GM19099 (cell line): ENCODE results near the gene DCBLD1.

Experiments used
- POLR2A ChIP-seq: IDR thresholded peaks from 3 replicates; pipeline ENCODE4 v1.6.1; 2011; ENCODE audit warnings: low read depth; ENCODE audit not compliant: insufficient read length; ENCODE audit errors: extremely low read depth

Gene DCBLD1

GRCh38 chr6:117552618-117553017 is 70.1 kb downstream of the DCBLD1 start:
- TF ChIP-seq POLR2A: no peak

DNA sequence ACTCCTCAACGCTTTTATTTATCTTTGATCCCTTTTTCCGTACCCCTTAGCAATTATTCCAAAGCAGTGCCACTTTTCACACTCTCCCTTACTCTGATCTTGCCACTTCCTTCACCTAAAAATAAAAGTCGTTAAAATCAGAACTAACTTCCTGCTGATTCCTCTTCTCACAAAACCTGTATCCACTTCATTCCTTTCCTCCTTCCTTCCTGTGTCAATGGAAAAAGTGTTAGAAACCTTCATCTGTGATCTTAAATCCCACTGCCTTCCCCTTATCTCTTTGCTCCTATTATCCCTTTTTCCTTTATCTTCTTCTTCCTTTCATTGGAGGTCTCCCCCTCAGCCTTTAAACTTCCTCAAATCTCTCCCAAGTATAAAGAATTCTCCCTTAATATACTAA is 70.7 kb downstream of the DCBLD1 start:
- no peak for TF ChIP-seq POLR2A

DNA sequence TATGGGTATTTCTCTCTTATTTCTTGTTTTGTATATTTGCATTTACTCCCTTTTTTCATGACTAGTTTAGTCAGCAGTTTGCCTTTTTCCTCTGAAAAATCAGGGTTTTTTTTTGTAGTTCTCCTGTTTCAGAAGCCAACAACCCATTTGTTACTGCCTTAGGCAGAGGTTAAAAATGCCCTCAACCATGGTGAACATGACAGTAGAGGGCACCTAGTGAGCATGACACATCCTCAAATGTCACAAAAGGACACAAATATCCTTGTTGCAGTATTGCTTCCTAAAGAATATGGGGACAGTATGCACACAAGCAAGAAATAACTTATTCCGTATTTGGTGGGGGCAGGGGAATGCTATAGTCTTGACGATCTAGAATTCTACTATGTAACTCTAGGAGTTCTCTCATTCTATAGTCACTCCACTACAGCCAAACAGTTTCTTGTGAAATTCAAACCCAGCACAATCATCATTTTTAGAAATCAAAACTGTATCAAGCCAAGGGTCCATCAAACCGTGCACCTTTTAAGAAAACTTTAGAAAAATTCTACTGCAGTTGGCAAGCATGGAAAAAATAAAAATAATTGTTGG is 72.9 kb downstream of the DCBLD1 start:
- no peak for TF ChIP-seq POLR2A

DNA sequence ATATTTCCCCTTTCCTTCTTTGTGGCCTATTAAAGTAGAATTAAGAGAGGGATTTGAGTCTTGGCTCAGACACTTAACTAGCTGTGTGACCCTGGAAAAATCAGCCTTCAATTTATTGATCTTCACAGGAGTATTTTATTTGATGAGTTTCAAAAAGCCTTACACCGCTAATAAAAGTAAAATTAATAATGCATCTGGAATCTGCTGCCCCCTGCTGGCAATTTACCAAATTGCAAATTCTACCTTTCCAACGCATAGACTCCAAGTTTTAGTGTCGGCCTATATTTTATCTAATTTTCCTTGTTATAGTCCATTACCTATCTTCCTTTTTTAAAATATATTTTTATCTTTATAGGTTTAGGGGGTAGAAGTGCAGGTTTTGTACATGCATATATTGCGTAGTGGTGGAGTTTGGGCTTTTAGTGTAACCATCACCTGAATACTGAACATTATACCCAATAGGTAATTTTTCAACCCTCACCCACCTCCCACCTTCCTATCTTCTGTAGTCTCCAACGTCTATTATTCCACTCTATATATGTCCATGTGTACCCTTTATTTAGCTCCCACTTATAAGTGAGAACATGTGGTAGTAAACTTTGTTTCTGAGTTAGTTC is 73.5 kb downstream of the DCBLD1 start:
- TF ChIP-seq POLR2A: no peak

DNA sequence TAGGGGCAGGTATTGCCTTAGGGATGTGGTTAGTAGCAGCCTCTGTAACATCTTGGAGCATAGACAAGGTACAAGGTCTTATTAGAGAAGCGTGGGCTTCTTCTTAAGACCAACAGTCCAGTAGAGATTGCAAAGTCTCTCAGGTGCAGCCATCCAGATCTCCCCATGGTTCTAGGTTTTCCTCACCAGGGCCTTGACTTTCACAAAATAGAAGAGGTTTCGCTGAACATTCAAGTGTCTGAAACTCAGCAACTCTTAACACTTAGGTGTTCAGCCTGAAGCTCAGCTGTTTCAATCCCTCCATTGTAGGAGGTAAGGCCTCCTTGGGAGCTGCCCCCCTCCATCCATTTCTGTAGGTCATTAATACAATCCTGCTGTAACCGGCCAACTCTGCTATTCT is 75.5 kb downstream of the DCBLD1 start:
- no peak for TF ChIP-seq POLR2A

GRCh38 chr6:117558818-117559217 is 76.3 kb downstream of the DCBLD1 start:
- no peak for TF ChIP-seq POLR2A

DNA sequence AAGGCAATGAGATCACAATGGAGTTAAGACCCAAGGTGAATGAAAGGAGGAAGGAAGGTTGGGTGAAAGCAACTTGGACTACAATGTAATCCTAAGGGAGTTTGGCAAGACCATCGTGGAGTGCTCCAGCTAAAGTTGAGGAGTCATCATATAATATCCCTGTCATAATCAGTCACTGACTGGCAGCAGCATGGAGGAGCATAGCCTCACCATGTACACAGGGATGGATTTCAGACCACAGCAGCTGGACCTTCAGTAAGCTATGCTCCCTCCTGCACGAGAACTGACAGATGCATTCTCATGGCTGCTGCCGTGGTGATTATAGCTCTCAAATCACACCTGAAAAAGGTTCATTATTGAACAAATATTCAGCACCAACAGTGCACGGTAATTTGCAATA is 76.8 kb downstream of the DCBLD1 start:
- no peak for TF ChIP-seq POLR2A

DNA sequence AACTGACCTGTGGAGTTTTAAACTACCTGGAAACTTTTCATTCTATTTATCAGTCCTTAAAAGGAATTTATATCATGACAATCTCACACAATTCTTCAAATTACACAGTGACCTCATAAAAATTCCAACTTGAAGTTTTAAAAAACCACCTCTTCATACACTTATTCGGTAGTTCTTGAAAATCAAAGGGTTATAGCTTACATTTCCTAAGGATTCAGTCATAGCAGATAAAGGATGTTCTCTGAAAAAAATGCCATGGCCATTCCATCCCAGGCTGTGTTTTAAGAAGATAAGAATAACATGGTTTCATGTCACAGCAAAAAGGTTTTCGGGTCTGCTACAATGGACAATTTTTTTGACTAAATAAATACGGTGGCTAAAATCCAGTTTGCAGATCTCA is 78.7 kb downstream of the DCBLD1 start:
- no peak for TF ChIP-seq POLR2A

- TF ChIP-seq POLR2A: no peak
Measured at GRCh38 chr6:117564681-117565080, 82.2 kb downstream of the DCBLD1 start.

GRCh38 chr6:117568247-117568646 is 85.8 kb downstream of the DCBLD1 start:
- no peak for TF ChIP-seq POLR2A

GRCh38 chr6:117568831-117569410 is 86.4 kb downstream of the DCBLD1 start:
- no peak for TF ChIP-seq POLR2A

GRCh38 chr6:117573006-117573680 is 90.7 kb downstream of the DCBLD1 start:
- TF ChIP-seq POLR2A: no peak

DNA sequence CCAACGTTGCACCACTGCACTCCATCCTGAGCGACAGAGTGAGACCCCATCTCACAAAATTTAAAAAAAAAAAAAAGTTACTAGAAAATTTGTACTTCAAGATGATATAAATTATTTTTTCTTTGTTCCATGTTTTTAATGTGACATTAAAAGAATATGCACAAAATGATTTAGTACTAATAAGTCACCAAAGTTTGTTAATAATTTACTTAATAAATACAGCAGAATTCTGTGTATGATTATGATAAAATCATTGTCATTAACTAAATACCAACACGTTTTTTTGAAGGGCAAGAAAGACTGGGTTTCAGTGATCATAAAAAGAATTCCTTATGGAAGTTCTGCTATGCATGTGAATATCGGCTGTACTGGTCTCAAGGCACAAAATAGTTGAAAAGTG is 91.7 kb downstream of the DCBLD1 start:
- TF ChIP-seq POLR2A: no peak

DNA sequence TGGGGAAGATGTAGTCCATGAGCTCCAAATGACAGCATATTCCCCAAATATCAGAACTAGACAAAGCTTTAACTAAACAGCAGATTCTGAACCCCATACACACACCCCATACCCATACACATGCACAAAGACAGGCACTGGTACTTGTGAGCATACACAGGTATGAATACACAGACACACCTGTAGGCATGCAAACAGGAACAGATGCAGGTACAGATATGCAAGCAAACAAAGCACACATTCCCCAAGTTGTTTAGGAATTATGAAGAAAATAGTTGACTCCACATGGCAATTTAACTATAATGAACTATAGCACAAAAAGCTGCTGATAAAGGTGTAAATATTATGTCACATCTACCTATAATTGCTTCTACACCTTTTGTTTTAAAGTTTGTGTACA is 103.2 kb downstream of the DCBLD1 start:
- no peak for TF ChIP-seq POLR2A

DNA sequence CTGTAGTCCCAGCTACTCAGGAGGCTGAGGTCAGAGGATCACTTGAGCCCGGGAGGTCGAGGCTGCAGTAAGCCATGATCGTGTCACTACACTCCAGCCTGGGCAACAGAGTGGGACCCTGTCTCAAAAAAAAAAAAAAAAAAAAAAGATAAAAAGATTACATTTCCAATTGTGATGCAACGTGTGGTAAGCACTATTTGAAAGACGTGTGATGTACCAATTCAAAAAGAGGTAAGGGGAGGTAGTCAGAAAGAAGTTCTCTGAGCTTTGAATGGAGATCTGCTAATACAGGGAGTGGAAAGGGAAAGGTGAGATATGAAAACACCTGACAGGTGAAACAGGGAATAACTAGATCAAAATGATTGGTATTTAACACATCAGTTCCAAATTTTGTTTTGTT is 108.0 kb downstream of the DCBLD1 start:
- no peak for TF ChIP-seq POLR2A

DNA sequence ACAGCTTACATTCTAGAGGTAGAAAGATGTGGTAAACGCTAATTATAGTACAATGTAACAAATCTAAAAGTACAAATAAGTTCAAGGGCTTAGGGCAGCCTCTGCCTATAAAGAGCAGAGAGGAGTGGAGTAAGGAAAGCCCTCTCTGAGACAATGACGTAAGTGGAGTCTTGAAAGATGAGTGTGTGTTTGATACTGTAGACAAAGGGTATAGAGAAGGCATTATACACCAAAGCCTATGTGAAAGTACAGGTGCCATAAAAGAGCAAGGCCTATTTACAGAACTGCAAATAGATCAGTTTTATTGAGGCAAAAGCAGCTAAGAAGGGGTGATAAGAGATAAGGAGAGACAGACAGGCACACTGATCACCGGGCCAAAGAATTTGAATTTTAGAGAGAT is 108.9 kb downstream of the DCBLD1 start:
- no peak for TF ChIP-seq POLR2A
